ENCODE results near the gene SYDE2.
"Not testable (repeated sequence)": the region's sequence is repeated elsewhere in the genome, so short reads cannot be mapped to it uniquely, and the experiment has no call there.

SYDE2 gene

GRCh38 chr1:85219853-85220610 is 19.2 kb upstream of the SYDE2 start:
- in situ Hi-C loops (cut with HindIII; ENCODE audit: low sequenced_read_pairs): no loop called here

GRCh38 chr1:85216697-85217096 is 15.9 kb upstream of the SYDE2 start:
- in situ Hi-C loops (cut with HindIII; ENCODE audit: low sequenced_read_pairs): no loop called here

GRCh38 chr1:85214654-85215053 is 13.8 kb upstream of the SYDE2 start:
- in situ Hi-C loops (cut with HindIII; ENCODE audit: low sequenced_read_pairs): no loop called here

GRCh38 chr1:85208488-85208887 is 7.7 kb upstream of the SYDE2 start:
- in situ Hi-C loops (cut with HindIII; ENCODE audit: low sequenced_read_pairs): no loop called here

GRCh38 chr1:85203573-85204171 is 2.9 kb upstream of the SYDE2 start:
- in situ Hi-C loops (cut with HindIII; ENCODE audit: low sequenced_read_pairs): no loop called here

GRCh38 chr1:85202864-85203255 is 2.0 kb upstream of the SYDE2 start:
- in situ Hi-C loops (cut with HindIII; ENCODE audit: low sequenced_read_pairs): no loop called here

GRCh38 chr1:85202092-85202863 is 1.5 kb upstream of the SYDE2 start:
- in situ Hi-C loops (cut with HindIII; ENCODE audit: low sequenced_read_pairs): no loop called here

GRCh38 chr1:85201340-85202091 is 700 bp upstream of the SYDE2 start:
- in situ Hi-C loops (cut with HindIII; ENCODE audit: low sequenced_read_pairs): no loop called here

GRCh38 chr1:85199667-85200462 is 951 bp downstream of the SYDE2 start:
- in situ Hi-C loops (cut with HindIII; ENCODE audit: low sequenced_read_pairs): no loop called here

- in situ Hi-C loops (cut with HindIII; ENCODE audit: low sequenced_read_pairs): no loop called here
Observed at GRCh38 chr1:85198864-85199263, 2.0 kb downstream of the SYDE2 start.

- in situ Hi-C loops (cut with HindIII; ENCODE audit: low sequenced_read_pairs): no loop called here
Observed at GRCh38 chr1:85196358-85196757, 4.5 kb downstream of the SYDE2 start.

GRCh38 chr1:85195703-85196102 is 5.1 kb downstream of the SYDE2 start:
- in situ Hi-C loops (cut with HindIII; ENCODE audit: low sequenced_read_pairs): no loop called here

GRCh38 chr1:85192129-85192528 is 8.7 kb downstream of the SYDE2 start:
- in situ Hi-C loops (cut with HindIII; ENCODE audit: low sequenced_read_pairs): not testable (repeated sequence)

- in situ Hi-C loops (cut with HindIII; ENCODE audit: low sequenced_read_pairs): no loop called here
Observed at GRCh38 chr1:85189120-85189519, 11.7 kb downstream of the SYDE2 start.

GRCh38 chr1:85188530-85188929 is 12.3 kb downstream of the SYDE2 start:
- in situ Hi-C loops (cut with HindIII; ENCODE audit: low sequenced_read_pairs): no loop called here

GRCh38 chr1:85187021-85187420 is 13.8 kb downstream of the SYDE2 start:
- in situ Hi-C loops (cut with HindIII; ENCODE audit: low sequenced_read_pairs): not testable (repeated sequence)

- in situ Hi-C loops (cut with HindIII; ENCODE audit: low sequenced_read_pairs): no loop called here
Observed at GRCh38 chr1:85184245-85184644, 16.6 kb downstream of the SYDE2 start.

- in situ Hi-C loops (cut with HindIII; ENCODE audit: low sequenced_read_pairs): no loop called here
Observed at GRCh38 chr1:85182700-85183099, 18.1 kb downstream of the SYDE2 start.

GRCh38 chr1:85180869-85181268 is 19.9 kb downstream of the SYDE2 start:
- in situ Hi-C loops (cut with HindIII; ENCODE audit: low sequenced_read_pairs): no loop called here

GRCh38 chr1:85179522-85179921 is 21.3 kb downstream of the SYDE2 start:
- in situ Hi-C loops (cut with HindIII; ENCODE audit: low sequenced_read_pairs): no loop called here

All from DLD1 (cell line).